Uterus (tissue), 4 donors: Measurements from ENCODE around the gene TRIM38. TPM values are rescaled to one million over a fixed set of nuclear protein-coding genes. Genes with fewer than 3 reads are reported as not detected.
A peak's percentile ranks its signal among the peaks of the same experiment; 100 is the strongest.
"Not testable (repeated sequence)": the region's sequence is repeated elsewhere in the genome, so short reads cannot be mapped to it uniquely, and the experiment has no call there.

ENCODE experiments used
- DNase-seq, 2 donors: peaks; one replicate each; pipeline ENCODE4 v3.0.0-alpha.2; 2019 to 2020
- H3K27ac ChIP-seq, 2 donors: fragments of 200-600 bp; sonication (generic); 1 replicate in 1 of 2; 2 replicates in 1 of 2; pipeline ENCODE4 v1.5.1; 2016 to 2018
- H3K27me3 ChIP-seq, 2 donors: fragments of 200-600 bp; sonication (generic); one replicate each; pipeline ENCODE4 v1.5.1; 2018 to 2019; ENCODE audit warnings: control low read depth in 1 of 2
- H3K36me3 ChIP-seq, 2 donors: fragments of 200-600 bp; sonication (generic); one replicate each; pipeline ENCODE4 v1.5.1; 2019; ENCODE audit warnings: control low read depth in 1 of 2
- H3K4me1 ChIP-seq, 2 donors: fragments of 200-600 bp; sonication (generic); one replicate each; pipeline ENCODE4 v1.5.1; 2018 to 2019; ENCODE audit warnings: control low read depth in 1 of 2
- H3K4me3 ChIP-seq, 2 donors: fragments of 200-600 bp; sonication (generic); 1 replicate in 1 of 2; 2 replicates in 1 of 2; pipeline ENCODE4 v1.5.1; 2018 to 2019; ENCODE audit warnings: mild to moderate bottlenecking in 1 of 2
- H3K9me3 ChIP-seq, 2 donors: fragments of 200-600 bp; sonication (generic); one replicate each; pipeline ENCODE4 v1.5.1; 2019; ENCODE audit warnings: control low read depth in 1 of 2
- POLR2A ChIP-seq, 2 donors: fragments of 450-650 bp; IDR thresholded peaks; one replicate each; pipeline ENCODE4 v1.6.1; 2016; ENCODE audit warnings: antibody characterized with exemption in 2 of 2, mild to moderate bottlenecking in 1 of 2, moderate library complexity in 1 of 2
- intact Hi-C: fragments of 100-400 bp; cut with DNase I; formaldehyde crosslinking; loops from one replicate; pipeline ENCODE4 v1.15.1; 2023; ENCODE audit warnings: low total_unique reads
- total RNA-seq, 4 donors: library from RNA; depleted of rRNA in 3 of 4; stranded (reverse); fragments of >200 nt in 3 of 4; gene quantifications; one replicate each; pipeline versions ENCODE4 v1.1.0 to v1.2.4, GENCODE V29; 2014 to 2023
- TF ChIP-seq, protein P1 (sequence below), 4 experiments: fragments of 200-600 bp in 2 of 4; fragments of 450-650 bp in 2 of 4; sonication (generic) in 2 of 4; IDR thresholded peaks; one replicate each; pipeline ENCODE4 v1.5.1; 2016 to 2019; ENCODE audit warnings: antibody characterized with exemption in 4 of 4, mild to moderate bottlenecking in 2 of 4, moderate library complexity in 1 of 4
- donor health status: DM: yes; HTN: yes; CAD: no.

The TRIM38 gene
- total RNA-seq, 4 donors from 2014 or later, result 9.1 to 18.5 (median 10.6) TPM

DNA sequence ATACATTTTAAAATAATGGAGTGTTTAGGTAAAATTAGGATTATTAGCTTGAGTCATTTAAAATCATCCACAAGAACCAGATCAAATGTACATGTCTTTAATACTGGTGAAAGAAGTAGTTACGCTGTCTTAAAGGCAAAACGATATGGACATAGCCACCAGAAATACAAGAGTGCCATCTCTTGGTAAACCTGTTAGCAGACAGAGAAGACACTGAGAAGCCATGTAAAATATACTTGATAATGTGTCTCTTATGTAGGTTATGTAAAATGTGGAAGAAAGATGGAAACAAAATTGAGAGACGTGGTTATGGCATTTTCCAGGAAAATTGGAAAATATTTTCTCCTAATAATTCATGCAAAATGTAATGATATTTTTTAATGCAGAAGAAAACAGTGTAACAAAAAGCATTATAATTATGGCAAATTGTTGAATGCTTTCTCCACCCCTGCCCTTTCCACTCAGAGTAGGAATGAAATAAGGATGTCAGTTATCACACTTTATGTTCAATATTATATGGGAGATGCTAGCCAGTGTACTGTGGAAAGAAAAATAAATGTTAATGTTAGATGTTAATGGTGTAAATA lies 19.9 kb upstream of the TRIM38 start:
- Histone ChIP-seq H3K27ac (no peak overlapping the region), H3K4me1 (no peaks in the 10 kb centered on the region), H3K36me3 (no peaks in the 10 kb centered on the region), H3K4me3 (no peak overlapping the region), H3K27me3 (no peaks in the 10 kb centered on the region), H3K9me3 (no peaks in the 10 kb centered on the region)
- DNase-seq, result no peak
- intact Hi-C loops, result no loop called here
- TF ChIP-seq POLR2A (IDR thresholded peaks at IDR 0.05), result no peak
- TF ChIP-seq, protein P1, sequence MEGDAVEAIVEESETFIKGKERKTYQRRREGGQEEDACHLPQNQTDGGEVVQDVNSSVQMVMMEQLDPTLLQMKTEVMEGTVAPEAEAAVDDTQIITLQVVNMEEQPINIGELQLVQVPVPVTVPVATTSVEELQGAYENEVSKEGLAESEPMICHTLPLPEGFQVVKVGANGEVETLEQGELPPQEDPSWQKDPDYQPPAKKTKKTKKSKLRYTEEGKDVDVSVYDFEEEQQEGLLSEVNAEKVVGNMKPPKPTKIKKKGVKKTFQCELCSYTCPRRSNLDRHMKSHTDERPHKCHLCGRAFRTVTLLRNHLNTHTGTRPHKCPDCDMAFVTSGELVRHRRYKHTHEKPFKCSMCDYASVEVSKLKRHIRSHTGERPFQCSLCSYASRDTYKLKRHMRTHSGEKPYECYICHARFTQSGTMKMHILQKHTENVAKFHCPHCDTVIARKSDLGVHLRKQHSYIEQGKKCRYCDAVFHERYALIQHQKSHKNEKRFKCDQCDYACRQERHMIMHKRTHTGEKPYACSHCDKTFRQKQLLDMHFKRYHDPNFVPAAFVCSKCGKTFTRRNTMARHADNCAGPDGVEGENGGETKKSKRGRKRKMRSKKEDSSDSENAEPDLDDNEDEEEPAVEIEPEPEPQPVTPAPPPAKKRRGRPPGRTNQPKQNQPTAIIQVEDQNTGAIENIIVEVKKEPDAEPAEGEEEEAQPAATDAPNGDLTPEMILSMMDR (IDR thresholded peaks at IDR 0.05), result peak in 3 of 4 experiments; percentile 19 to 47 (median 28)

DNA sequence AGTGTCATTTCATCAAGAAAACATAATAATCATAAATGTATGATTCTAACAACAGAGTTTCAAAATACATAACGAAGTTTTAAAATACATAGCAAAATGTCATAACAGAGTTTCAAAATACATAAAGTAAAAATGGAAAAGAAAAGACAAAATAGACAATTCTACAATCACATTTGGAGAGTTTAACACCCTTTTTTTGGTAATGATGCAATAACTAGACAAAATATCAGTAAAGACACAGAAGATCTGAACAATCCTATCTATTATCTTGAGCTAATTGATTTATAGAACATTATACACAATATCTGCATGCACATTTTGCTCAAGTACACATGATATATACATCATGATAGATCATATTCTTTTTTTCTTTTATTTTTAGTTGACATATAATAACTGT lies 18.7 kb upstream of the TRIM38 start:
- TF ChIP-seq, protein P1 (IDR thresholded peaks at IDR 0.05), result no peak
- no peak for TF ChIP-seq POLR2A (IDR thresholded peaks at IDR 0.05)
- H3K4me1 ChIP-seq, result no peaks in the 10 kb centered on the region
- no peak for DNase-seq
- H3K4me3 ChIP-seq, result no peak overlapping the region
- no peaks in the 10 kb centered on the region for H3K36me3 ChIP-seq
- H3K27me3 ChIP-seq, result no peaks in the 10 kb centered on the region
- intact Hi-C loops, result no loop called here
- H3K27ac ChIP-seq, result no peak overlapping the region
- H3K9me3 ChIP-seq, result no peaks in the 10 kb centered on the region

DNA sequence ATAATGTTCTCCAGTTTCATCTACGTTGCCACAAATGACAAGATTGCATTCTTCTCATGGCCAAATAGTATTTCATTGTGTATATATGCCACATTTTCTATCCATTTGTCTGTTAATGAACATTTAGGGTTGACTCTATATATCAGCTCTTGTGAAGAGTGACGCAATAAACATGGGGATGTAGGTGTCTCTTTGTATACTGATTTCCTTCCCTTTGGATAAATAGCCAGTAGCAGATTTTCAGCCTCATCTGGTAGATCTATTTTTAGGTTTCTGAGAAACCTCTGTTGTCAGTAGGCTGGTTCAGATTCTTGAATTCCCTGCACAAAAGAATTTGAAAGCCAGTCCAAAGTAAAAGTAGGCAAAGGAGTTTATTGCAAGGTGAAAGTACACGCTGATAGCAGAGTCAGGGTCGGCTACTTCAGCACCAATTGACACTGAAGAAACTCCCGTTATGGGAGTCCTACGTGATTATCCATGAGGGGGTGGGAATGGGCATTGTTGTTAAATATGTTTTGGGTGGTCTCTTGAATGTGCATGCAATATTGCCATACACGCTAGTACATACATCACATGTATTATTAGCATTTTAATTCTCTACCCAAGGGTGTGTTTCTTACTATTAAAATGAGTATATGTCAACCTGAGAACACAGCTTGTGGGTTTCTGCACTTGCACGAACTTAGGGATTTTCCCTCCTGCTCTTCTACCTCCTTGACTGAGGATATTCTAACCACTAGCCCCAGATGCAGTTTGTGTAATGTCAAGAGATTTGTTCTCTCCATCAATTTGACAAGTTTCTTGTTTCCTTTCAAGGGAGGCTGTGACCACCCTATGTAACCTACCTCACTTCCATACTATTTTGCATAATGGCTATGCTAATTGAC lies 17.7 kb upstream of the TRIM38 start:
- Histone ChIP-seq H3K27ac (no peak overlapping the region), H3K4me3 (no peak overlapping the region), H3K27me3 (no peaks in the 10 kb centered on the region), H3K36me3 (no peaks in the 10 kb centered on the region), H3K9me3 (no peaks in the 10 kb centered on the region), H3K4me1 (no peaks in the 10 kb centered on the region)
- no peak for DNase-seq
- TF ChIP-seq, protein P1 (IDR thresholded peaks at IDR 0.05), result no peak
- no peak for TF ChIP-seq POLR2A (IDR thresholded peaks at IDR 0.05)
- intact Hi-C loops, result no loop called here

DNA sequence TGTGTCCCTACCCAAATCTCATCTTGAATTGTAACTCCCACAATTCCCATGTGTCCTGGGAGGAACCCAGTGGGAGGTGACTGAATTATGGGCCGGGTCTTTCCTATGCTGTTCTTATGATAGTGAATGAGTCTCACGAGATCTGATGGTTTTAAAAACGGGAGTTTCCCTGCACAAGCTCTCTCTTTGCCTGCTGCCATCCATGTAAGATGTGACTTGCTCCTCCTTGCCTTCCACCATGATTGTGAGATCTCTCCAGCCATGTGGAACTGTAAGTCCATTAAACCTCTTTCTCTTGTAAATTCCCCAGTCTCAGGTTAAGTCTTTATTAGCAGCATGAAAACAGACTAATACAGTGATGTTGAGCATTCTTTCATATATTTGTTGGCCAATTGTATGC lies 16.9 kb upstream of the TRIM38 start:
- H3K4me3 ChIP-seq, H3K27me3 ChIP-seq, intact Hi-C loops, H3K4me1 ChIP-seq, DNase-seq, H3K9me3 ChIP-seq, H3K27ac ChIP-seq, H3K36me3 ChIP-seq: not testable (repeated sequence)

DNA sequence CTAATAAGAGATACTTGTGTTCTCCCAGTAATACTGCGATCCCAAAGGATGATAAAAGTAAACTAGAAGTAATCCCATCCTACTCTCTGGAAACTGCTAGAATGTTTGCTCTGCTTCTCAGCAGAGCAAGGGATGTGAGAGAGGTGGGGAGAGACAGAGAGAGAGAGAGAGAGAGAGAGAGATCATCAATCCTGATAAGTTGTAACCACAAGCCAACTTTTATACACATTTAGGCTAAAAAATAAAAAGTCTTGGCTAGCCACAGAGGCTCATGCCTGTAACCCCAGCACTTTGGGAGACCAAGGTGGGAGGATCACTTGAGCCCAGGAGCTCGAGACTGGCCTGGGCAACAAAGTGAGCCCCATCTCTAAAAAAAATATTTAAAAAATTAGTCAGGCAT lies 16.0 kb upstream of the TRIM38 start:
- DNase-seq, result no peak
- intact Hi-C loops, result no loop called here
- no peaks in the 10 kb centered on the region for H3K27me3 ChIP-seq

DNA sequence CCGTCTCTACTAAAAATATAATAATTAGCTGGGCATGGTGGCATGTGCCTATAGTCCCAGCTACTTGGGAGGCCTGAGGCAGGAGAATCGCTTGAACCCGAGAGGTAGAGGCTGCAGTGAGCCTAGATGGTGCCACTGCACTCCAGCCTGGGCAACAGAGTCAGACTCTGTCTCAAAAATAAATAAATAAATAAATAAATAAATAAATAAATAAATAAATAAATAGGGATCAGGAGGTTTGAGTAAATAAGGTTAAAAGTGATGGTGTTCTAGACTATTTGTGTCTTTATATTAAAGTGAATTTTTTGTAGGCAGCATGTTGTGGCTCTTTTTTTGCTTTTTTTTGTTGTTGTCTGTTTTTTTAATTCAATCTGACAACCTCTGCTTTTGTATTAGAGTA lies 15.1 kb upstream of the TRIM38 start:
- H3K27me3 ChIP-seq, H3K36me3 ChIP-seq, H3K27ac ChIP-seq, H3K4me1 ChIP-seq, H3K9me3 ChIP-seq, H3K4me3 ChIP-seq, intact Hi-C loops, DNase-seq: not testable (repeated sequence)

More for the DNA sequence above, 16.0 kb upstream of the TRIM38 start:
- no peaks in the 10 kb centered on the region for H3K36me3 ChIP-seq
- no peaks in the 10 kb centered on the region for H3K9me3 ChIP-seq
- H3K4me1 ChIP-seq, result no peaks in the 10 kb centered on the region
- no peak overlapping the region for H3K27ac ChIP-seq
- no peak overlapping the region for H3K4me3 ChIP-seq
- TF ChIP-seq, protein P1 (IDR thresholded peaks at IDR 0.05), result no peak
- no peak for TF ChIP-seq POLR2A (IDR thresholded peaks at IDR 0.05)
